Vagina (tissue), 2 donors: Measurements from ENCODE around the gene DGCR8. TPM values are rescaled to one million over a fixed set of nuclear protein-coding genes. Genes with fewer than 3 reads are reported as not detected.
"Not testable (repeated sequence)": the region's sequence is repeated elsewhere in the genome, so short reads cannot be mapped to it uniquely, and the experiment has no call there.

Experiments
- DNase-seq, 2 donors: peaks; one replicate each; pipeline ENCODE4 v3.0.0-alpha.2; 2017; ENCODE audit errors: extremely low spot score in 2 of 2
- H3K27ac ChIP-seq: fragments of 200-600 bp; sonication (generic); one replicate; pipeline ENCODE4 v1.5.1; 2019
- H3K27me3 ChIP-seq: fragments of 200-600 bp; sonication (generic); one replicate; pipeline ENCODE4 v1.5.1; 2019
- H3K36me3 ChIP-seq, 2 donors: fragments of 200-600 bp; sonication (generic); one replicate each; pipeline ENCODE4 v1.5.1; 2017 to 2019
- H3K4me1 ChIP-seq: fragments of 200-600 bp; sonication (generic); one replicate; pipeline ENCODE4 v1.5.1; 2019
- H3K4me3 ChIP-seq, 2 donors: fragments of 200-600 bp; sonication (generic); 1 replicate in 1 of 2; 2 replicates in 1 of 2; pipeline ENCODE4 v1.5.1; 2016 to 2019
- H3K9me3 ChIP-seq: fragments of 200-600 bp; sonication (generic); one replicate; pipeline ENCODE4 v1.5.1; 2019
- CTCF ChIP-seq, 3 experiments: fragments of 450-650 bp in 2 of 3; fragments of 200-600 bp in 1 of 3; sonication (generic) in 1 of 3; IDR thresholded peaks; one replicate each; pipeline ENCODE4 v1.5.1; 2017 to 2019; ENCODE audit warnings: antibody characterized with exemption in 3 of 3, mild to moderate bottlenecking in 2 of 3, moderate library complexity in 2 of 3
- POLR2A ChIP-seq, 2 donors: fragments of 450-650 bp; IDR thresholded peaks; one replicate each; pipeline ENCODE4 v1.6.1; 2017; ENCODE audit warnings: antibody characterized with exemption in 2 of 2, mild to moderate bottlenecking in 2 of 2, moderate library complexity in 2 of 2
- POLR2AphosphoS5 ChIP-seq, 2 donors: sonication (generic); formaldehyde crosslinking; IDR thresholded peaks; one replicate each; pipeline ENCODE4 v1.9.0; 2017; ENCODE audit warnings: antibody characterized with exemption in 2 of 2, mild to moderate bottlenecking in 2 of 2, low read depth in 1 of 2; ENCODE audit not compliant: insufficient read depth in 1 of 2
- intact Hi-C: fragments of 100-400 bp; cut with DNase I; formaldehyde crosslinking; loops from one replicate; pipeline ENCODE4 v1.15.1; 2023
- total RNA-seq: library from RNA; depleted of rRNA; stranded (reverse); fragments of >200 nt; gene quantifications from one replicate; pipeline ENCODE4 v1.2.3, GENCODE V29; 2016

Gene DGCR8
- total RNA-seq, 1 donor from 2014 or later = 27.3 TPM

- no peak for DNase-seq
- H3K9me3 ChIP-seq = no peaks in the 10 kb centered on the region
- no peak overlapping the region for H3K4me3 ChIP-seq
- intact Hi-C loops = no loop called here
- no peaks in the 10 kb centered on the region for H3K27me3 ChIP-seq
- H3K36me3 ChIP-seq = peaks cover 0 to 7% of the 10 kb centered on the region in 2 donors
- TF ChIP-seq CTCF (IDR thresholded peaks at IDR 0.05) = no peak
- no peak for TF ChIP-seq POLR2AphosphoS5 (IDR thresholded peaks at IDR 0.05; ENCODE audit: insufficient read depth in 1 of 2, low read depth in 1 of 2)
- TF ChIP-seq POLR2A (IDR thresholded peaks at IDR 0.05) = no peak
- H3K4me1 ChIP-seq = peaks cover 16% of the 10 kb centered on the region
- H3K27ac ChIP-seq = no peak overlapping the region
Observed at GRCh38 chr22:20064545-20065262, 15.3 kb upstream of the DGCR8 start.

GRCh38 chr22:20065896-20066616, 14.0 kb upstream of the DGCR8 start:
- no peaks in the 10 kb centered on the region for H3K9me3 ChIP-seq
- no peaks in the 10 kb centered on the region for H3K27me3 ChIP-seq
- peaks cover 16% of the 10 kb centered on the region for H3K4me1 ChIP-seq
- no peak overlapping the region for H3K4me3 ChIP-seq
- H3K36me3 ChIP-seq = peaks cover 0 to 7% of the 10 kb centered on the region in 2 donors
- intact Hi-C loops = no loop called here
- DNase-seq = peak in 1 of 2 donors; percentile 74
- H3K27ac ChIP-seq = no peak overlapping the region
- TF ChIP-seq POLR2AphosphoS5 (IDR thresholded peaks at IDR 0.05; ENCODE audit: insufficient read depth in 1 of 2, low read depth in 1 of 2) = no peak
- no peak for TF ChIP-seq CTCF (IDR thresholded peaks at IDR 0.05)
- TF ChIP-seq POLR2A (IDR thresholded peaks at IDR 0.05) = no peak

GRCh38 chr22:20066617-20067383, 13.2 kb upstream of the DGCR8 start:
- H3K27me3 ChIP-seq = no peaks in the 10 kb centered on the region
- H3K27ac ChIP-seq = no peak overlapping the region
- peaks cover 0 to 7% of the 10 kb centered on the region in 2 donors for H3K36me3 ChIP-seq
- peak in 1 of 2 donors; percentile 81 for DNase-seq
- H3K4me1 ChIP-seq = peaks cover 16% of the 10 kb centered on the region
- TF ChIP-seq POLR2AphosphoS5 (IDR thresholded peaks at IDR 0.05; ENCODE audit: insufficient read depth in 1 of 2, low read depth in 1 of 2) (no peak), POLR2A (IDR thresholded peaks at IDR 0.05) (no peak), CTCF (IDR thresholded peaks at IDR 0.05) (no peak)
- no peak overlapping the region for H3K4me3 ChIP-seq
- no peaks in the 10 kb centered on the region for H3K9me3 ChIP-seq
- intact Hi-C loops = no loop called here

- H3K9me3 ChIP-seq, H3K27me3 ChIP-seq, H3K27ac ChIP-seq, H3K4me3 ChIP-seq, DNase-seq, intact Hi-C loops, H3K36me3 ChIP-seq: not testable (repeated sequence)
- peaks cover 13% of the 10 kb centered on the region for H3K4me1 ChIP-seq
Observed at GRCh38 chr22:20067384-20067682, 12.7 kb upstream of the DGCR8 start.

GRCh38 chr22:20068640-20069039, 11.4 kb upstream of the DGCR8 start:
- H3K27ac ChIP-seq = no peak overlapping the region
- H3K4me1 ChIP-seq = peaks cover under 1% of the 10 kb centered on the region
- H3K9me3 ChIP-seq = no peaks in the 10 kb centered on the region
- TF ChIP-seq POLR2AphosphoS5 (IDR thresholded peaks at IDR 0.05; ENCODE audit: insufficient read depth in 1 of 2, low read depth in 1 of 2) = no peak
- no peak for TF ChIP-seq POLR2A (IDR thresholded peaks at IDR 0.05)
- no peak for TF ChIP-seq CTCF (IDR thresholded peaks at IDR 0.05)
- DNase-seq = peak in 1 of 2 donors; percentile 72
- intact Hi-C loops = no loop called here
- H3K4me3 ChIP-seq = no peak overlapping the region
- no peaks in the 10 kb centered on the region for H3K36me3 ChIP-seq
- no peaks in the 10 kb centered on the region for H3K27me3 ChIP-seq
